Measurements from ENCODE around the gene C14orf39.

DNA sequence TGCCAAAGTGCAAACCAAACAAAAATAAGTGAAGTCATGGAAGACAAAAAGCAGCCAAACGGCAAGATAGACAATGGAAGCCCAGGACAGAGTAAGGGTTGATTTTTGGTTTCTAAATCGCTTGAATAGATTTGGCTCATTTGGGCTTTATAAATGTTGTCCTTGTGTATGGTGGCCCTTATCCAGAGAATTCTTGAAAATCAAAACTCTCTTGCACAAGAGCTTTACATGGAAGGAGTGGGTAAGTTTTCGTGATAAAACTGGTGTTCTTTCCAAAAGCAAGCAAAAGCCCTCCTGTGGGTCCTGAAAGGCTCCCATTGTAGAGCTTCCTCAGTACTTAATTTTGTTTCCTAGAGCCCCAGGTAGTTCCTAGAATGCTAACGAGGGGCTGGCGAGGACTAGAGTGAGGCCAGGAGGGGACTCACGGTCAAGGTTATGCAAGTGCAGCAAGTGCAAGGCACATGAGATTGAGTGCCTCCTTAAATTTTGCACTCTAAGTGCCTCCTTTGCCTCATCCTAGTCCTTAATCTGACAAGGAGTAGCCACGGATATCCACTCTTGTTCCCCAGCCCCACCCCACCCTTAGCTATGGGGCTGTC lies 27.2 kb upstream of the C14orf39 start:
- TF ChIP-seq, protein P1, sequence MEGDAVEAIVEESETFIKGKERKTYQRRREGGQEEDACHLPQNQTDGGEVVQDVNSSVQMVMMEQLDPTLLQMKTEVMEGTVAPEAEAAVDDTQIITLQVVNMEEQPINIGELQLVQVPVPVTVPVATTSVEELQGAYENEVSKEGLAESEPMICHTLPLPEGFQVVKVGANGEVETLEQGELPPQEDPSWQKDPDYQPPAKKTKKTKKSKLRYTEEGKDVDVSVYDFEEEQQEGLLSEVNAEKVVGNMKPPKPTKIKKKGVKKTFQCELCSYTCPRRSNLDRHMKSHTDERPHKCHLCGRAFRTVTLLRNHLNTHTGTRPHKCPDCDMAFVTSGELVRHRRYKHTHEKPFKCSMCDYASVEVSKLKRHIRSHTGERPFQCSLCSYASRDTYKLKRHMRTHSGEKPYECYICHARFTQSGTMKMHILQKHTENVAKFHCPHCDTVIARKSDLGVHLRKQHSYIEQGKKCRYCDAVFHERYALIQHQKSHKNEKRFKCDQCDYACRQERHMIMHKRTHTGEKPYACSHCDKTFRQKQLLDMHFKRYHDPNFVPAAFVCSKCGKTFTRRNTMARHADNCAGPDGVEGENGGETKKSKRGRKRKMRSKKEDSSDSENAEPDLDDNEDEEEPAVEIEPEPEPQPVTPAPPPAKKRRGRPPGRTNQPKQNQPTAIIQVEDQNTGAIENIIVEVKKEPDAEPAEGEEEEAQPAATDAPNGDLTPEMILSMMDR (IDR thresholded peaks at IDR 0.05; ENCODE audit: low read depth, low read length): no peak
- no peak for TF ChIP-seq POLR2A (IDR thresholded peaks at IDR 0.05; ENCODE audit: extremely low read depth, insufficient read length)
- TF ChIP-seq, protein P2, sequence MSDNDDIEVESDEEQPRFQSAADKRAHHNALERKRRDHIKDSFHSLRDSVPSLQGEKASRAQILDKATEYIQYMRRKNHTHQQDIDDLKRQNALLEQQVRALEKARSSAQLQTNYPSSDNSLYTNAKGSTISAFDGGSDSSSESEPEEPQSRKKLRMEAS (IDR thresholded peaks at IDR 0.05; ENCODE audit: low read depth, low read length): no peak

Data from NB4 (cell line).